ENCODE data around the gene EGR4. TPM values are rescaled to one million over a fixed set of nuclear protein-coding genes. Genes with fewer than 3 reads are reported as not detected.
"Not testable (repeated sequence)": the region's sequence is repeated elsewhere in the genome, so short reads cannot be mapped to it uniquely, and the experiment has no call there.

The EGR4 gene
- total RNA-seq, 1 donor from 2014 or later, result 0.19 TPM

DNA sequence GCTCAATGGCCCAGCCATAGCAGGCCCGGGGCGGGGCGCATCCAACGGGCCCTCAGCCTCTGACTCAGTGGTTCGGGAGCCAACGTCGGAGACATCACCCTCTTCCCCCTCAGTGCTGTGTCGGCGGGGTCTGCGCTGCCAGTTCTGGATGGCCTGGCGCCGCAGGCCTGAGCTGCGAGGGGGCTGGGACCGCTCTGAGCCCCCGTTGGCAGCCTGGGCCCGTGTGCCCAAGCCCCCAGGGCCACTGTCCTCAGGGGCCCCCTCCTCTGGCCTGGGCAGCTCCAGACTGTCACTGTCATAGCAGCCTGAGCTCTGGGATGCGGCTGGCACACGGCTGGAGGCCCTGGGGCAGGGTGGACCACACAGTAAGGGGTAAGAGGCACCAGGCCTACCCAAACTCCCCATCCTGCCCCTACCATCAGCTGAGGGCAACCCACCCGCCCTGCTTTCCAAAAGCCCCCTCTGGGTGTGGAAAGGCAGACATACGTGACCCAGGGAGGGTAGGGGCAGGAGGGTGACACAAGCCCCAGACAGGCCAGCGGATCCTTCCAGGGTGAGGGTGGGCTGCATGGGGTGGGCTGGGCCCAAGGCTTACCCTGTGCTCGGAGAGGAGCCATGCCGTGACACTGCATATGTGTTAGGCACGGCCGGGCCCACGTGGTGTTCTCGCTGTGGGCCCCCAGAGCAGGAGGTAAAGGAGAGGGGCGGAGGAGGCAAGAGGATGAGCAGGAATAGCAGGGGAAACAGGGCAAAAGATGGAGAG, 27.9 kb downstream of the EGR4 start:
- TF ChIP-seq, protein P1, sequence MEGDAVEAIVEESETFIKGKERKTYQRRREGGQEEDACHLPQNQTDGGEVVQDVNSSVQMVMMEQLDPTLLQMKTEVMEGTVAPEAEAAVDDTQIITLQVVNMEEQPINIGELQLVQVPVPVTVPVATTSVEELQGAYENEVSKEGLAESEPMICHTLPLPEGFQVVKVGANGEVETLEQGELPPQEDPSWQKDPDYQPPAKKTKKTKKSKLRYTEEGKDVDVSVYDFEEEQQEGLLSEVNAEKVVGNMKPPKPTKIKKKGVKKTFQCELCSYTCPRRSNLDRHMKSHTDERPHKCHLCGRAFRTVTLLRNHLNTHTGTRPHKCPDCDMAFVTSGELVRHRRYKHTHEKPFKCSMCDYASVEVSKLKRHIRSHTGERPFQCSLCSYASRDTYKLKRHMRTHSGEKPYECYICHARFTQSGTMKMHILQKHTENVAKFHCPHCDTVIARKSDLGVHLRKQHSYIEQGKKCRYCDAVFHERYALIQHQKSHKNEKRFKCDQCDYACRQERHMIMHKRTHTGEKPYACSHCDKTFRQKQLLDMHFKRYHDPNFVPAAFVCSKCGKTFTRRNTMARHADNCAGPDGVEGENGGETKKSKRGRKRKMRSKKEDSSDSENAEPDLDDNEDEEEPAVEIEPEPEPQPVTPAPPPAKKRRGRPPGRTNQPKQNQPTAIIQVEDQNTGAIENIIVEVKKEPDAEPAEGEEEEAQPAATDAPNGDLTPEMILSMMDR (conservative IDR thresholded peaks at IDR 0.05), result no peak
- H3K27me3 Mint-ChIP-seq, result peaks cover 32% of the 10 kb centered on the region
- H3K9me3 Mint-ChIP-seq, result no peaks in the 10 kb centered on the region
- no peak overlapping the region for H3K4me3 Mint-ChIP-seq
- peaks cover 4% of the 10 kb centered on the region for H3K36me3 Mint-ChIP-seq
- H3K27ac Mint-ChIP-seq, result no peak overlapping the region
- H3K4me1 Mint-ChIP-seq (ENCODE audit: unreplicated experiment), result no peaks in the 10 kb centered on the region
- DNase-seq (ENCODE audit: extremely low spot score, unreplicated experiment), result no peak

DNA sequence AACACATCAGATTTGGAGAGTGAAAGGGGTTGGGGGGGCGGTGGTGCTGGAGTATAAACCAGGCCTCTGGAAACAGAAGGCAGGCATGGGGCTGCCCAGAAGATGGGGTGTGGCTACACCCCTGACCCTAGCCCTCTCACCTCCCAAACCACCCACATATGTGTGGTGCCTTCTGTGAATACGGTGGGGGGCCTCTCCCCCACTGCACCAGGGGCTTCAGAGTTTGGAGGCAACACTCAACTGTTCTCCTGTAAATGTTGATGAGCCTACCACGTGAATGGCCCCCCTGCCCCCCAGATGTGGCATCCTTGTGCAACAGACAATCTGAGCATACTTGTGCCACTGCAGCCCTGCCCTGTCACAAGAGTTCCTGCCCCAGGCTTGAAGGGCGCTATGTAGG, 28.6 kb downstream of the EGR4 start:
- Mint-ChIP-seq H3K36me3 (peaks cover 4% of the 10 kb centered on the region), H3K4me1 (ENCODE audit: unreplicated experiment) (no peaks in the 10 kb centered on the region), H3K9me3 (no peaks in the 10 kb centered on the region), H3K27ac (no peak overlapping the region), H3K4me3 (no peak overlapping the region), H3K27me3 (peaks cover 25% of the 10 kb centered on the region)
- DNase-seq (ENCODE audit: extremely low spot score, unreplicated experiment), result no peak
- TF ChIP-seq, protein P1 (conservative IDR thresholded peaks at IDR 0.05), result no peak

DNA sequence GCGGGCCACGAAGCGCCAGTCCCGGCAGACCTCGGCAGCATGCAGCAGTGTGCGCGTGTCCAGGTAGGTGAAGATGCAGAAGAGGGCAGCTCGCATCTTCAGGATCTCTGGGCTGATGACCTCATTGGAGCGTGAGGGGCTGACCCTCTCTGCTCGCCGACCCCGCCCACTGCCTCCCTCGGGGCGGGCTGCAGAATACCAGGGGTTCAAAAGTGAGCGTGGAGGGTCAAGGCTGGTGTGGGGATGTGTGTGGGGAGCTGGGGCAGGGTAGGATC, 29.1 kb downstream of the EGR4 start:
- DNase-seq (ENCODE audit: extremely low spot score, unreplicated experiment), result no peak
- Mint-ChIP-seq H3K27ac (no peak overlapping the region), H3K36me3 (peaks cover 4% of the 10 kb centered on the region), H3K27me3 (peaks cover 23% of the 10 kb centered on the region), H3K9me3 (no peaks in the 10 kb centered on the region), H3K4me1 (ENCODE audit: unreplicated experiment) (no peaks in the 10 kb centered on the region), H3K4me3 (no peak overlapping the region)
- TF ChIP-seq, protein P1 (conservative IDR thresholded peaks at IDR 0.05), result no peak

DNA sequence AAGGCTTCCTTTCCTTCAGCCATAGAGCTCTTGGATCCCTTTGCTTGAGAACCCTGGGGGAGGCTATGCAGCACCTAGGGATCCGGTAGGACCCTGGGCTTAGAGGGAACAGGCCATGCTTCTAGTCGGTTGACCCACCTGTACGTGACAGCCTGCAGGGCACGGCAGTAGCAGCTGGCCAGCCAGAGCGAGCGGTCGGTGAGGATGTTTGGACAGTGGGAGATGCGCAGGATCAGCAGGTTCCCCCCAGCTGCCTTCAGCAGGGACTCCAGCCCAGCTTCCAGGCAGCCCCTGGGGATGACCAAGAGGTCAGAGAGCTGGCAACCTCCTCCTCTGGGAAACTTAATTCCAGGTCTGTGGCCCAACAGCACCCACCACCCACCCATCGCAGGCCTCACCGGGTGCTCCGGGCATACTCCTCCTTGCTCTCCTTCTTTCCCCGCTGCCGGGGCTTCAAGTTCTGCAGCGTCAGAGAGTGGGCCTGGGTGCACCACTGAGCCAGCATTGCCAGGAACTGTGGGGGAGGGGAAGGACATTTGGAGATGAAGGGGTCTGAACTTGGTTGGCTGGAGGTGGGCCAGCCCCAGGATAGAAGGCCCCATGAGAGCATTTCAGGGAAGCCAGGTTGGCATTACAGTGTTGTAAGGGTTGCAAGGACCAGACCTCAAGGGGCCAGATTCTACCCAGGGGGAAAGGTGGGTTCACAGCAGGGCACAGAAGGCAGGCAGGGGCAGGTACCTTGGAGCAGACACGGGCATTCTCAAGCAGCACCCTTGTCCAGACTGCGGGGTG, 29.6 kb downstream of the EGR4 start:
- no peaks in the 10 kb centered on the region for H3K9me3 Mint-ChIP-seq
- peaks cover 22% of the 10 kb centered on the region for H3K27me3 Mint-ChIP-seq
- DNase-seq (ENCODE audit: extremely low spot score, unreplicated experiment), result no peak
- TF ChIP-seq, protein P1 (conservative IDR thresholded peaks at IDR 0.05), result no peak
- no peaks in the 10 kb centered on the region for H3K4me1 Mint-ChIP-seq (ENCODE audit: unreplicated experiment)
- peaks cover 4% of the 10 kb centered on the region for H3K36me3 Mint-ChIP-seq
- H3K4me3 Mint-ChIP-seq, result no peak overlapping the region
- H3K27ac Mint-ChIP-seq, result no peak overlapping the region

DNA sequence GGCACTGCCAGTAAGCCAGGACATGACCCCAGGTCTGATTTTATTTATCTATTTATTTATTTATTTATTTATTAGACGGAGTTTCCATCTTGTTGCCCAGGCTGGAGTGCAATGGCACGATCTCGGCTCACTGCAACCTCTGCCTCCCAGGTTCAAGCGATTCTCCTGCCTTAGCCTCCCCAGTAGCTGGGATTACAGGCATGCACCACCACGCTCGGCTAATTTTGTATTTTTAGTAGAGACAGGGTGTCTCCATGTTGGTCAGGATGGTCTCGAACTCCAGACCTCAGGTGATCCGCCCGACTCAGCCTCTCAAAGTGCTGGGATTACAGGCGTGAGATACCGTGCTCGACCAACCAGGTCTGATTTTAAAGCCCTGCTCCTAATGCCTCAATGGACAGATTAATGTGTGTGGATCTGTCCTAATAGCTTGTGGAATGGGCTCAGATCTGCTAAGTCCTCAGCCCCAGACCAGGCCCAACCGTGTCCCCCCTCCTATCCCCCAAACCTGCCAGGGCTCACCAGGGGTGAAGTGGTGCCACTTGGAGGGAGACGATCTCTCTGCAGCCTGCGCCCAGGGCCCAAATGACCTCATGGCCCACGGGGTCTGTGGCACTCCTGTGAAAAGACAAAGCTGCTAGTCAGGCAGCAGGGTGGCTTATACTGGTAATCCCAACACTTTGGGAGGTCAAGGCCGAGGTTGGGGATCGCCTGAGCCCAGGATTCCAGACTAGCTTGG, 30.5 kb downstream of the EGR4 start:
- H3K27me3 Mint-ChIP-seq, result peaks cover 13% of the 10 kb centered on the region
- H3K4me3 Mint-ChIP-seq; H3K4me1 Mint-ChIP-seq (ENCODE audit: unreplicated experiment); H3K27ac Mint-ChIP-seq; H3K9me3 Mint-ChIP-seq; DNase-seq (ENCODE audit: extremely low spot score, unreplicated experiment); H3K36me3 Mint-ChIP-seq: not testable (repeated sequence)
